ENCODE results near the gene TTC22. TPM values are rescaled to one million over a fixed set of nuclear protein-coding genes. Genes with fewer than 3 reads are reported as not detected.

Gene TTC22
- total RNA-seq, 1 donor from 2014 or later, result not detected

GRCh38 chr1:54835131-54835898 is 34.2 kb upstream of the TTC22 start:
- intact Hi-C loops (cut with DNase I), result no loop called here
- DNase-seq (ENCODE audit: missing footprints), result no peak
- no peak for ATAC-seq

GRCh38 chr1:54834007-54834541 is 33.0 kb upstream of the TTC22 start:
- intact Hi-C loops (cut with DNase I), result no loop called here
- ATAC-seq, result no peak

GRCh38 chr1:54833121-54833520 is 32.0 kb upstream of the TTC22 start:
- intact Hi-C loops (cut with DNase I), result no loop called here
- DNase-seq (ENCODE audit: missing footprints) (no peak), ATAC-seq (no peak)

More at GRCh38 chr1:54834007-54834541, 33.0 kb upstream of the TTC22 start:
- DNase-seq (ENCODE audit: missing footprints), result no peak

DNA sequence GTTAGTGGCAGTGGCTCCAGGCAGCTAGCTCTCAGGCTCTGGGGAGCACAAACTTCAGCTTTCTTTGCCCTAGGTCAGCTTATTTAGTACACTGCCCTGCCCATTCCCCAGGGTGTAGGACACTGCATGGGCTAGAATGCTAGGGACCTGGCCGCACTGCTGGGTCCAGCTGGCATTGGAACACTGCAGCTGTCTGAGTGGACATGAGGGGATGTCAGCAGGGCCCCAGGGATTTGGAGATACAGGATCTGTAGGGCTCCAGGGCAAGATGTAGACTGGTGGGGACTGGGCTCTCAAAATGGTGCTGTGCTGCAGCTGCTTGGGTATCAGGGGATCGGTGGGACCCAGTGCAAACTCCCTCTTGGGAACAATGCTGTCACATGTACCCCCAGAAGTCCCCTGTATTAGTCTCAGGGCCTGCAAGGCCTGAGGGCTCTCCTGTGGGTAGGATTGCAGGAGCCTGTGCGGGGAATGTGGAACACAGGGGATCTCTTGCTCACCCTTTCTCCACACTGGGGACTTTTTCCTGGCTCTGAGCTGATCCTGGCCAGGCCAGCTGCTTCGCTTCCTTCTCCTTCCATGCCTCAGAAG is 25.2 kb upstream of the TTC22 start:
- DNase-seq (ENCODE audit: missing footprints) (no peak), ATAC-seq (no peak)
- intact Hi-C loops (cut with DNase I), result no loop called here

DNA sequence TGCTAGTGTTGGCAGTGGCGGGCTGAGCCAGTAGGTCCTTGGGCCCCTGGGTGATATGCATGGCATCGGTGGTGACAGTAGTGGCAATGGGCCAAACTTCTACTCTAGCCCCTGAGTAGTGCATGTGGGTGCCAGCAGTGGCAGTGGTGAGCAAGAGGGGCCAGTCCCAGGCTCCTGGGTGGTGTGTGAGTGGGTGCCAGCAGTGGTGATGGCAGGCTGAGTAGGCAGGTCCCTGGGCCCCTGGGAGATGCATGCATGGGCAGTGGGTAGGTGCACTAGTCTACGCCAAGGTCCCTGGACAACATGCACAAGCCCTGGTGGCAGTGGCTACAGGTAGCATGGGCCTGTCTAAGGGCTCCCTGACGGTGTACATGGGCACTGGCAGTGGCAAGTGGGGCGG is 24.6 kb upstream of the TTC22 start:
- ATAC-seq, result no peak
- intact Hi-C loops (cut with DNase I), result no loop called here
- DNase-seq (ENCODE audit: missing footprints), result no peak

- intact Hi-C loops (cut with DNase I), result no loop called here
- ATAC-seq (no peak), DNase-seq (ENCODE audit: missing footprints) (no peak)
Measured at GRCh38 chr1:54823670-54824069, 22.5 kb upstream of the TTC22 start.

DNA sequence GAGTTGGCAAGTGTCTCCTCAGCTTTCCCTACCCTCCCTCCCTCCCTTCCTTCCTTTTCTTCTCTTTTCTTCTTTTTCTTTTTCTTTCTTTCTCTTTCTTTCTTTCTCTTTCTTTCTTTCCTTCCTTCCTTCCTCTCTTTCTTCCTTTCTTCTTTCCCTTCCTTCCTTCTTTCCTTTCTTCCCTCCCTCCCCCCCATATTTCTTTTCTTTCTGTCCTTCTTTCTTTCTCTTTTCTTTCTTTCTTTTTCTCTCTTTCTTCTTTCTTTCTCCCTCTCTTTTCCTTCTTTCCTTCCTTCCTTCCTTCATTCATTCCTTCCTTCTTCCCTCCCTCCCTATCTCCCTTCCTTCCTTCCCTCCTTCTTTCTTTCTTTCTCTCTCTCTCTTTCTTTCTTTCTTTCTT is 18.6 kb upstream of the TTC22 start:
- DNase-seq (ENCODE audit: missing footprints) (no peak), ATAC-seq (no peak)
- intact Hi-C loops (cut with DNase I), result loop anchor here (10.0 kb wide), 1 partner anchor 325 kb away; no protein-coding TSS in a partner anchor

GRCh38 chr1:54819195-54819536 is 18.0 kb upstream of the TTC22 start:
- ATAC-seq, result no peak
- intact Hi-C loops (cut with DNase I), result loop anchor here (10.0 kb wide), 1 partner anchor 324 kb away; no protein-coding TSS in a partner anchor
- no peak for DNase-seq (ENCODE audit: missing footprints)

DNA sequence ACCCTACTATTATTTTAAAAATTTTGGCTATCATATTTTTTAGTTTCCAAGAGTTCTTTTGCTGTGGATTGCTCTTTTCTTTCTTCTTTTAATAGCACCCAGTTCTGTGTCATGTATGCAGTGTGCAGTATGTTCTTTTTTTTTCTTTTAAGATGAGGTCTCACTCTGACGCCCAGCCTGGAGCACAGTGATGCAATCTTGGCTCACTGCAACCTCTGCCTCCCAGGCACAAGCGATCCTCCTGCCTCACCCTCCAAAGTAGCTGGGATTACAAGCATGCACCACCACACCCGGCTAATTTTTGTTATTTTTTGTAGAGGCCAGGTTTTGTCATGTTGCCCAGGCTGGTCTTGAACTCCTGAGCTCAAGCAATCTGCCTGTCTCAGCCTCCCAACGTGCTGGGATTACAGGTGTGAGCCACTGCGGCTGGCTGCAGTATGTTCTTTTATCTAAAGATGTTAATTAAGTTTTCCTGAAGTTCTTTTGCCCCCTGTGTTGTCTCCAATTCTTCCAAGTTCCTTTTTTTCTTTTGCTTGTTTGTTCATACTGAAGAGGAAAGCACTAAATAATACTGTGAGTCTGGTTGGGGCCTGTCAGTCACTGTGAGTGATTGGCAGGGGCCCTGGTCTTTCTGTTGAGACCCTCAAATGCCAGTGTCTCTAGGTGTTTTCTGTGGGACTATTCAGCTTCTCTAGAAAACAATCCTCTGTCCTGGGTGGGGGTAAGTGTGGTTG is 17.5 kb upstream of the TTC22 start:
- ATAC-seq, result no peak
- intact Hi-C loops (cut with DNase I), result loop anchor here (10.0 kb wide), 1 partner anchor 324 kb away; no protein-coding TSS in a partner anchor
- no peak for DNase-seq (ENCODE audit: missing footprints)

GRCh38 chr1:54816951-54817350 is 15.8 kb upstream of the TTC22 start:
- intact Hi-C loops (cut with DNase I), result loop anchor here (10.0 kb wide), 1 partner anchor 322 kb away; no protein-coding TSS in a partner anchor
- ATAC-seq (no peak), DNase-seq (ENCODE audit: missing footprints) (no peak)

- intact Hi-C loops (cut with DNase I), result loop anchor here (10.0 kb wide), 1 partner anchor 321 kb away; no protein-coding TSS in a partner anchor
- ATAC-seq (no peak), DNase-seq (ENCODE audit: missing footprints) (no peak)
Measured at GRCh38 chr1:54816130-54816529, 15.0 kb upstream of the TTC22 start.

DNA sequence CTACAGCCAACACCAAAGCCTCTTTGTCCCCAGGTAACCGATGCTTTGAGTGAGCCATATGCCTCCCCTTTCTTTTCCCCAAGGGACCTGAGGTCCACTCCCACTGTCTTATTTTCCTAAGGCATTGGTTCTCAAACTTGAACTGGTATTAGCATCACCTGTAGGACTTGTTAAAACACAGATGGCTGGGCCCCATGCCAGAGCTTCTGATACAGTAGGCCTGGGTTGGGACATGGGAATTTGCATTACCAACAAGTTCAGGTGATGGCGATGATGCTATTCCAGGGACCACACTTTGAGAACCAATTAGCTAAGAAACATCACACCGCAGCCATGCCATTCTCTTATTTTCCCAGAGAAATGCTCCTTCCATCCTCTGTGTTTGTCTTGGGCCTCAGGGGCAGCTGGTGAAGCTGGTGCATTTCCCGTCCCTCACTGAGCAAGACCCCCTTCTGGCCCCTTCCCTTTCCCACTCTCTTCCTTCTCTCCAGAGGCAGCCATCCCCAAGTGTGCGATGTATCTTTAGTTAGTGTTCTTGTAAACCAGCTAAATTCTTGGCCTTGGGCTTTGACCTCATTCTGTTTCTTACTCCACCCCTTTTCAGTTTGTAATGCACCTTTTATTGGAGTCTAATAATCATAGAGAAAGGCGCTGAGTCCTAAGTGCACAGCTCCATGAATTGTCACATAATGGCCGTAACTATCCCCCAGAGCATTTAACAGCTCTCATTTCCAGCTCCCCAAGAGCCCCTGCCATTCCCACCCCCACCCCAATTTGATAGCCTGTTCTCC is 14.2 kb upstream of the TTC22 start:
- ATAC-seq (no peak), DNase-seq (ENCODE audit: missing footprints) (no peak)
- intact Hi-C loops (cut with DNase I), result loop anchor here (10.0 kb wide), 1 partner anchor 320 kb away; no protein-coding TSS in a partner anchor

- ATAC-seq, result no peak
- intact Hi-C loops (cut with DNase I), result loop anchor here (5.0 to 10.0 kb wide), 3 partner anchors 320 to 952 kb away; no protein-coding TSS in a partner anchor
Measured at GRCh38 chr1:54814571-54814970, 13.4 kb upstream of the TTC22 start.

GRCh38 chr1:54814126-54814498 is 13.0 kb upstream of the TTC22 start:
- intact Hi-C loops (cut with DNase I), result loop anchor here (5.0 to 10.0 kb wide), 3 partner anchors 319 to 952 kb away; no protein-coding TSS in a partner anchor
- no peak for ATAC-seq
- no peak for DNase-seq (ENCODE audit: missing footprints)

More at GRCh38 chr1:54814571-54814970, 13.4 kb upstream of the TTC22 start:
- no peak for DNase-seq (ENCODE audit: missing footprints)

DNA sequence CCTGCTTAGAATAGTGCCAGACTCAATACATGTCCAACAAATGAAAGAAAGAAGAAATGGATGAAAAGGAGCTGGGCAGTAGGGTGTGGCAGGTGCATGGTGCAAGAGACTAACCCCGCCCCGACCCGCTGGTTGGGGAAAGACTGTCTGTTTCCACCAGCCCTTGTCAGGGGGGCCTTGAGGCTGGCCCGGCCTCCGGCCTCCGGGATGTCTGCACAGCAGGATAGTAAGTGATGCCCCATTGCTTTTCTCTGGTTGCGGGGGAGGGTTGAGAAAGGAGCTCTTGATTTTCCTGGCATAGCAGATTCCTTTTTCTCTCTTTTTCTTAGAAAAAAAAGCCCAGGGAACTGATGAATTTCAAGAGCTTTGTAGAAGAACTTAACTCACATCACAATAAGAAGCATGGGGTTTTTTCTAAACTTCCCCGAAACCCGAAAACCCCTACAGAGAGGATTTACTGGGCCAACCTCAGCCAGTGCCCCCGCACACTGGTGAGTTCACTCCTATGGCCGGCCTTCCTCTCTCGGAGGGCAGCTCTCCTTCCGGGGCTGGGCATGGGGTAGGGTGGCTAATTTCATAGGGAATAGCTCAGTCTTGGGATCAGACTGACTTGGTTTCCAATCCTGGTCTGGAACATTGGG is 12.5 kb upstream of the TTC22 start:
- intact Hi-C loops (cut with DNase I), result loop anchor here (5.0 to 10.0 kb wide), 3 partner anchors 319 to 951 kb away; no protein-coding TSS in a partner anchor
- DNase-seq (ENCODE audit: missing footprints) (no peak), ATAC-seq (no peak)

DNA sequence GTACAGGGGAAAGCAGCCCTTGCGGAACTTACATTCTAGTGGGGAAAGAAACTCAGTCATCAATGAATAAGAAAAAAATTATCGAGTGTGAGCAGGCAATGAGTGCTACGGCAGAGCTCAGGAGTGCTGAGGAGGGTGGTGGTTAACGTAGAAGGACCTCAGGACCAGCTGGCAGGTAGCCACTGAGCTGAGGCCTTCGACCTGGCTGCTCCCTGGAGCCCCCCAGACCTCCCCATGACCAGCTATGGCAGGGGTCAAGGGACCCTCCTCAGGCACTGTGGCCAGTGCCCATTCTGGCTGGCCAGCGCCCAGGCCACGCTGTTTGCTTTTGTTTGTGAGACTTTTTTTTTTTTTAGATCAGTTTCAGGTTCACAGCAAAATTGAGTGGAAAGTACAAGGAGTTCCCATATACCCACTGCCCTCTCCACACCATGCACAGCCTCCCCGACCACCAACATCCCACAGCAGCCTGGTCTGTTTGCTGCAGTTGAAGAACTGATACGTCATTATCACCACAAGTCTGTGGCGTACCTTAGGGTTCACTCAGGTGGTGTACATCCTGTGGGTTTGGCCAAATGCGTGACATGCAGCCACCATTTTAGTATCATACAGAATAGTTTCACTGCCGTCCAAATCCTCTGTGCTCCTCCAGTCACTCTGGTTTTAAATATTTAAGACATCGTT is 11.8 kb upstream of the TTC22 start:
- intact Hi-C loops (cut with DNase I), result loop anchor here (5.0 to 10.0 kb wide), 3 partner anchors 318 to 951 kb away; no protein-coding TSS in a partner anchor
- DNase-seq (ENCODE audit: missing footprints), result no peak
- ATAC-seq, result no peak

Data from Right ventricle myocardium inferior (tissue), 1 donor.